ENCODE measurements around the gene RBL2.

The RBL2 gene

GRCh38 chr16:53429221-53429943 lies 4.9 kb upstream of the RBL2 start:
- H3K4me1 ChIP-seq = no peaks in the 10 kb centered on the region; the same call in 1 of the 2 replicates
- H3K9me3 ChIP-seq = peaks cover 2% of the 10 kb centered on the region; the same call in 1 of the 2 replicates
- DNase-seq = peak; percentile 63
- TF ChIP-seq CTCF (IDR thresholded peaks at IDR 0.05; ENCODE audit: low read depth, low read length) = no peak
- no peak overlapping the region for H3K4me3 ChIP-seq (ENCODE audit: low read depth, low read length)
- H3K27me3 ChIP-seq = no peaks in the 10 kb centered on the region
- H3K36me3 ChIP-seq = no peaks in the 10 kb centered on the region

GRCh38 chr16:53430363-53430762 lies 3.9 kb upstream of the RBL2 start:
- Histone ChIP-seq H3K27me3 (no peaks in the 10 kb centered on the region), H3K9me3 (0 out of 2 replicates have a peak, but pooled peaks cover under 1% of the 10 kb centered on the region), H3K4me3 (ENCODE audit: low read depth, low read length) (no peak overlapping the region), H3K4me1 (no peaks in the 10 kb centered on the region; the same call in 1 of the 2 replicates), H3K36me3 (no peaks in the 10 kb centered on the region)
- DNase-seq = no peak
- TF ChIP-seq CTCF (IDR thresholded peaks at IDR 0.05; ENCODE audit: low read depth, low read length) = no peak

- Histone ChIP-seq H3K27me3 (no peaks in the 10 kb centered on the region), H3K9me3 (no peaks in the 10 kb centered on the region), H3K4me3 (ENCODE audit: low read depth, low read length) (peak overlapping the region; percentile 86; the same call in 1 of the 2 replicates), H3K36me3 (no peaks in the 10 kb centered on the region), H3K4me1 (peaks cover 4% of the 10 kb centered on the region)
- TF ChIP-seq CTCF (IDR thresholded peaks at IDR 0.05; ENCODE audit: low read depth, low read length) = no peak
- DNase-seq = no peak
Measured at GRCh38 chr16:53433509-53433908, 762 bp upstream of the RBL2 start.

- TF ChIP-seq CTCF (IDR thresholded peaks at IDR 0.05; ENCODE audit: low read depth, low read length) = no peak
- no peaks in the 10 kb centered on the region for H3K27me3 ChIP-seq
- H3K4me3 ChIP-seq (ENCODE audit: low read depth, low read length) = peak overlapping the region; percentile 86
- no peaks in the 10 kb centered on the region for H3K9me3 ChIP-seq
- peaks cover 4% of the 10 kb centered on the region for H3K4me1 ChIP-seq
- DNase-seq = no peak
- no peaks in the 10 kb centered on the region for H3K36me3 ChIP-seq
Measured at GRCh38 chr16:53433930-53434376, 318 bp upstream of the RBL2 start.

- no peaks in the 10 kb centered on the region for H3K27me3 ChIP-seq
Measured at GRCh38 chr16:53435066-53435688, 906 bp downstream of the RBL2 start.

More at GRCh38 chr16:53435066-53435688, 906 bp downstream of the RBL2 start:
- no peaks in the 10 kb centered on the region for H3K36me3 ChIP-seq
- peaks cover 4% of the 10 kb centered on the region for H3K4me1 ChIP-seq
- DNase-seq = peak; percentile 69
- no peaks in the 10 kb centered on the region for H3K9me3 ChIP-seq
- no peak for TF ChIP-seq CTCF (IDR thresholded peaks at IDR 0.05; ENCODE audit: low read depth, low read length)
- peak overlapping the region; percentile 86 for H3K4me3 ChIP-seq (ENCODE audit: low read depth, low read length)
